HL-60/S4 treated with phorbol 12-myristate 13-acetate at 8.2 ng/mL for 4 days and 3 days (cell line): ENCODE data around the gene GABBR2.
"Not testable (repeated sequence)": the region's sequence is repeated elsewhere in the genome, so short reads cannot be mapped to it uniquely, and the experiment has no call there.

Experiments used
- in situ Hi-C: fragments of 300-500 bp; cut with MboI; formaldehyde crosslinking; loops from 2 replicates; pipeline ENCODE4 v1.15.0; 2022; ENCODE audit warnings: low sequenced_read_pairs

The GABBR2 gene

DNA sequence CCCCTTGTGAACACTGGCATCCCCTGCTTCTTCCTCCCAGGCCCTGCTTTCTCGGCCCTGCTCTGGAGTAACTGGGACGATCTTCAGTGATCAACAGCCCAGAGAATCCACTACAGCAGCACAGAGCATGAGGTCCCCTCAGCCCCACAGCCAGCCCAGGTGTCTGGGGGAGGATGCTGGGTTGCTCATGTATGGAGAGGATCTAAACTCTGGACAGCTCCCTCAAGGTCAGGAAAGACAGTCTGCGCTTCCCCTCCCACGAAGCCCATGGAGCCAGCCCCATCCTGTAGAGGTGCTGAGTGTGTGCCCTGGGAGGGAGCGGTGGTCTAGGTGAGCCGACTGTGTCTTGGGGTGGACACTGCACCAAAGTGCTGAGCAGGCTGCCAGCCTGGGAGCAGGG, 190.2 kb downstream of the GABBR2 start:
- in situ Hi-C loops: no loop called here

DNA sequence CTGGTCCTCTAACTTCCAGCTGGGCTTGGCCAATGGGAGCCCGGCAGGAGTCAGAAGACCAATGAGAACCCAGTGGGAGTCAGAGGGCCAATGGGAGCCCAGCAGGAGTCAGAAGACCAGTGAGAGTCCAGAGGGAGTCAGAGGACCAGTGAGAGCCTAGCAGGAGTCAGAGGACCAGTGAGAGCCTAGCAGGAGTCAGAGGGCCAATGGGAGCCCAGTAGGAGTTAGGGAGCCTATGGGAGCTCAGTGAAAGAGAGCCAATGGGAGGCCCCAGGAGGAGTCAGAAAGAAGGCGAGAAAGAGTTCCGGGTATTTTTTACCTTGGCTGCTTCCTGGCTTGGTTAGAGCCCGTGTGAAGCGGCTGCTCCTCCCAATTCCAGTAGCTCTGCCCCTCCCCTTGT, 191.0 kb downstream of the GABBR2 start:
- in situ Hi-C loops: no loop called here

DNA sequence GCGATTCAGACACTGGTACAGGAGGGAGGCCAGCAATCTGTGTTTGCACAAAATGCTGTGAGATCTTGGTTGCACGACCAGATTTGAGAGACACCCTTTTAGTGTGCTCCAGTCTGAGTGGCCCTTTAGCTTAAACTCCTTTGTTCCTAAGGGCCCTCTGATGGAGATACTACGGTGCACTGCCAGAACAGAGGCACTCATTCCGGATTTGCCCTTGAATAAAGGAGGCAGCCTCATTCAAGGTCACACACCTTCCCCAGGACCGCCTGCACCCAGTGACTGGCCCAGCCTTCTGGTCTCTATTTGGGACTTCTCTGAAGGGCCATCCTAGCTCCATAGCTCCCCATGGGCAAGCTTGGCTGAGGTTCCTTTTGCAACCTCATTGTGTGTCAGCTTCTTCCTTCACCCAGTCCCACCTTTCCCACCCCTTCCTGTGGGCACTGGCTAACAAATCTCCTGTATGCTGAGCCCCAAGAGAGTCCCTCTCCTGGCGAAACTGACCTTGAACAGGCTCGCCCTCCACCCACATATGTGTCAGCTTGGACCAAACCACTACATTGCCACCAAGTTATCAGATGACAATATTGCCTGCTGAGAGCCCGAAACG, 191.7 kb downstream of the GABBR2 start:
- in situ Hi-C loops: no loop called here

DNA sequence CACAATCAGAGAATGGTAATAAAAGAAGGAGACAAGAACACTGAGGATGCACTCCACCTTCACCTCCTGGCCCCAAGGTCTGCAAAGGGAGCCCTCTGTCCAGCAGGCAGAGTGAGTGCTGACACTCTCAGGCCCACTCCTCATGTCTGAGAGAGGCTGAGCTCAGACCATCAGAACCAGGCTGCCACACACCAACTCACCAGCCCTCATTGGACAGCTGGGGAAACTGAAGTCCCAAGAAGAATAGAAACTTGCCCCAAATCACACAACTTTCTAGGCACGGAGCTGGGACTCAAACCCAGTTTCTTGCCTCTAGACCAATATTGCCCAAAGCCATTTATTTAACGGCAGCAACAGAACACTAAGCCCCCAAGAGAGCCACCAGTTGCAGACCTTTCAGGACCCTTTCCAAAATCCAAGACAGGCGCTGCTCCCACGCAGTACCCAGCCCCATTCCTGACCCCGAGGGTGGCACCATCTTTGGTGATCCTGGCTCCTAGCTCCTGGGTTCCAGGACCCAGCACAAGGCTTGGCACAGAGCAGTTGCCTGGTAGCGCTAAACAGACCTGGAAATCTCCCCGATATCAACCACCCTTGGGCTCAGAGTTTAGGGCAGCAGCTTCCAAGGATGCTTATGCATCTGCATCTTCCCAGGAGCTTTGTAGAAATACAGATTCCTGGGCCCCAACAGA, 192.4 kb downstream of the GABBR2 start:
- in situ Hi-C loops: no loop called here

DNA sequence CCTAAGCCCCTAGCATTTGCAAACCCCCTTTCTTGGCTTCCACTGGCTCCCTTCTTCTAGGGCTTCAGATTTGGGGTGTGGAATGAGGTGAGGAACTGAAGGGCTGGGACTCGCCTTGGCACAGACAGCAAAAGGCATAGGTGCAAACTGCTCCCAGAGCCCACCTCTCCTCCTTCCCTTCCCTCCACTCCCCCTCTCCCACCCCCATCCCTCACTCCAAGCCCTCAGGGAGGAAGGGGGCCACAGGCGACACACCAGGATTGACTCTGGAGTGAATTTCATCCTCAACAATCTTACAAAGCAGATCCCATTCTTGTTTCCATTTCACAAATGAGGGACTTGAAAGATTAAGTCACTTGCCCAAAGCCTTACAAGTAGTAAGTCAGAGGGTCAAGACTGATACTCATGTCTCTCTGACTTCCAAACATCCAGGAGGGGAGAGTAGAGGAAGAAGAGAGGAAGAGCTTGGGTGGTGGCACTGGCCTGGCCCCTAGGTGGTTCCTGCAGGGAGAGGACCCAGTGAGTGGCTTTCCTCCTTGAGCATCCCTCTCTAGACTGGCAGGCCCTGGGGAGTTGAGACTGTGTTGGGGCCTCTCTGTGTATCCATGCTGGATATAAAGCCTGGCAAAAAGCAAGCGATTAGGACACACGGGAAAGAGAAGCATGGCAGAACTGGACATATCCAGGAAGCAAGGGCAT, 193.1 kb downstream of the GABBR2 start:
- in situ Hi-C loops: no loop called here

DNA sequence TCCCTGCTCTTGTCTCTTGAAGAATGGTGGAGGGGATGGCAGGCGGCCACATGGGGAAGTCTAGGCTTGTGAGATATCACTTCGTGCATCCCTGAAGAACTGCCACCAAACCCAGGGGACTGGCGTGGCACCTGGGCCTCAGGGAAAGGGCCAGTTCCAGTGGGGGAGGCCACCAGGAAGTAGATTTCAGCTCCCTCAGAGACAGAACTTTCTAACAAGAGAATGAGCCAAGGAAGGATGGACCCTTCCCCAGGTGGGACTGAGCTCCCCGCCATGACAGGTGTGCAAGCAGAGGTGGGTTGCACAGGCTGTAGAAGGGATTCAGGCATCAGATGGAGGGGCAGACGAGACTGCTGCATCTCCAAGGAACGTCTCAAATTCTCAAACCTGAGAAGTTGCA, 193.9 kb downstream of the GABBR2 start:
- in situ Hi-C loops: no loop called here

DNA sequence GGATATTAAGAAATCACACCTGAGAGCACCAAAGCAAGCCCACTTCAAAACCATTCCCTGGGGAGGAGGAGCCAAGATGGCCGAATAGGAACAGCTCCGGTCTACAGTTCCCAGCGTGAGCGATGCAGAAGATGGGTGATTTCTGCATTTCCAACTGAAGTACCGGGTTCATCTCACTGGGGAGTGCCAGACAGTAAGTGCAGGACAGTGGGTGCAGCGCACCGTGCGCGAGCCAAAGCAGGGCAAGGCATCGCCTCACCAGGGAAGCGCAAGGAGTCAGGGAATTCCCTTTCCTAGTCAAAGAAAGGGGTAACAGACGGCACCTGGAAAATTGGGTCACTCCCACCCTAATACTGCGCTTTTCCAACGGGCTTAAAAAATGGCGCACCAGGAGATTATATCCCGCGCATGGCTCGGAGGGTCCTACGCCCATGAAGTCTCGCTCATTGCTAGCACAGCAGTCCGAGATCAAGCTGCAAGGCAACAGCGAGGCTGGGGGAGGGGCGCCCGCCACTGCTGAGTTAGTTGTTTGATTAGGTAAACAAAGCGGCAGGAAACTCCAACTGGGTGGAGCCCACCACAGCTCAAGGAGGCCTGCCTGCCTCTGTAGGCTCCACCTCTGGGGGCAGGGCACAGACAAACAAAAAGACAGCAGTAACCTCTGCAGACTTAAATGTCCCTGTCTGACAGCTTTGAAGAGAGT, 200.4 kb downstream of the GABBR2 start:
- in situ Hi-C loops: not testable (repeated sequence)

DNA sequence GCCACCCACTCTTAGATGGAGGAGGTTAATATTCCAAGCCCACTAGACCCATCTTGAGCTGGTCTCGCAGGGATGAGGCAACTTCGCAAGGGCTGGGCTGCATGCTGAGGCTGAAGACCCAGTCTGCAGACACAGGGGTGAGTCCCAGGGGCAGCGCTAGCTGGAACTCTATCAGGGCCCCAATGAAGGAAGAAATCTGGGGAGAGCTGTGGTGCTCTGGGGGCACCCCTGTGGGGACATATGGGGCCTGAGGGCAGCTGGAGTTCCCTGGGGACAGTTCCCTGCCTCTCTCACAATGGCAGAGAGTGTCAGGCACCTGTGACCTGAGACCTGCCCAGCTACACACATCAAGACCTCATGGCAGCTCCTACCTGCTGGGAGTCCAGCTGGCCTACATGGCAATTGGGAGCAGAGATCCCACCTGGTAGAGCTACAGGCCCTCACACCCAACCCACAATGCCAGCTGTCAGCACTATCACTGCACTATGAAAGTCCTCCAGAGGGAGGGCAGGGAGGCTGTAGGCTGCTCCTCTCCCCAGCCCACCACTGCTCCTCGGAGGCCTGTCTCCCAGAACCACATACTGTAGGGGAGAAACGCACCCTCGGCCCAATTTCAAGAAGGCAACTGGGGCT, 202.2 kb downstream of the GABBR2 start:
- in situ Hi-C loops: no loop called here

DNA sequence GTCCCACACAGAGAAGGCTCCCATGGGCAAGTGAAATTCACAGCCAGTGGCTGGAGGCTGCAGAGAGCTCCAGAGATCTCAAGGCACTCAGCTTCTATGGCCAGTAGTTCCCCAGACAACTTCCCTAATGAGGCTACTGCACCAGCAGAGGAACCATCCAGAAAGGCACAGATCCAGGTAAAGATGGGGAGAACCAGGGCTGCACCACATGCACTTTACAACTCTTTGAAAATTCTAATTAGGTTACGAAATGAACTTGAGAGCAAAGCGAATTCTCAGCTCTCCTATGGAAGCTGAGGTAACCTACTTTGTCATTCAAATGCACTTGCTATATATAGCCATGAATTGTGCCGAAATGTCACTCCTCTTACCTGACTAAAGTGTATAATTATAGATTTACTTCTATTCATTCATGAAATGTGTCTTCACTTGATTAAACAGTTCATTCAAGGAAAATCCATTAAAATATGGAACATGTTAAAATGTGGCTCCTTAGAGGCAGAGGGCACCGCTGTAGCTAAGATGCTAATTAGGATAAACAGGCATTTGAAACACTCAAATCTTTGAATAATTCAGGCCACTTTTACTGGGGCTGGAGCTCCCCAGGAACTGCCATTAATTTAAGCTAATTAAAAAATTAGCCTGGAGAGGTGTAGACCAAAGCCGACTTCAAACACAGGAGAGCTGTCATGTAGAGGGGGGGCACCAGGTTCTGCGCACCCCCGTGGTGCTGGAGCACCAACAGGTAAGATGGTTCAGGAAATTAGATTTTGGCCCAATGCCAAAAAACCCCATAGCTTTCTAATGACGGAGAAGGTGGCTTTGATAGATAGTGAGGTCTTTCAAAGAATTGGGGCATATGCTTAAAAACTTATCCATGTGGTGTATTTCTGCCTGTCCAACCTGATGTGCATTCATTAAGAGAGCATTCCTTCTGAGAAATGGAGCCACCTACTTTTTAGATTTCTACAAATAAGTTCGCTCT, 204.1 kb downstream of the GABBR2 start:
- in situ Hi-C loops: no loop called here

DNA sequence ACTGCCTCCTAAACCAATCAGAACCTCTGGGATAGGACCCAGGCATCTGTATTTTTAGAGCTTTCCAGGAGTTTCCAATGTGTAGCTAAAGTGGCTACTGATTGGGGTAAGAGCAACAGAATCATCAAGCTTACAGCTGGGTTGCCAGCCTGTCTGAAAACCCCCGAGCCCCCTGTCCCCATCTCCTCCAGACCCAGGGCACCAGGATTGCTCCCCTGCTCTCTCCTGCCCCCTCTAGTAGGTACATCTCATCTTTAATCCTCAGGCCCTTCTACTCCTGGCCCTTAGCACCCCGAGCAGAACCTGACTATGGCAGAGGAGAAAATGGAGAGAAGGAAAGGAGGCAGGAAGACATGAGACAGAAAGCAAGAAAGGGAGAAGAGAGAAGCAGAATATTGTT, 204.9 kb downstream of the GABBR2 start:
- in situ Hi-C loops: no loop called here

DNA sequence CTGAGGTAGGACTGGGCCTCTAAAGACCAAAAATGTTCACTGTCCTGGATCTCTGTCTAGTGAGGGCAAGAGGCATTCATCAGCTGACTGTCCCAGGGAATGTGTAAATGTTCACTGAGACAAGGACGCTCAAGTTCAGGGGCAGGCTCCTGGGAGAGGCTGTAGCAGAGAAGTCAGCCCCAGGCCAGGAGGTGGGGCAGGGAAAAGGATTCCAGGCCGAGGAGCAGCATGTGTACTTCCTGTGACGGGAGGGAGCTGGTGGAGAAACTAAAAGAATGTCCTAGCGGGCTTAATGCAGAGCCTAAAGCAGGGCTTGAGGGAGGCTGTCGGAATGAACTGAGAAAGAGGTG, 205.8 kb downstream of the GABBR2 start:
- in situ Hi-C loops: no loop called here

DNA sequence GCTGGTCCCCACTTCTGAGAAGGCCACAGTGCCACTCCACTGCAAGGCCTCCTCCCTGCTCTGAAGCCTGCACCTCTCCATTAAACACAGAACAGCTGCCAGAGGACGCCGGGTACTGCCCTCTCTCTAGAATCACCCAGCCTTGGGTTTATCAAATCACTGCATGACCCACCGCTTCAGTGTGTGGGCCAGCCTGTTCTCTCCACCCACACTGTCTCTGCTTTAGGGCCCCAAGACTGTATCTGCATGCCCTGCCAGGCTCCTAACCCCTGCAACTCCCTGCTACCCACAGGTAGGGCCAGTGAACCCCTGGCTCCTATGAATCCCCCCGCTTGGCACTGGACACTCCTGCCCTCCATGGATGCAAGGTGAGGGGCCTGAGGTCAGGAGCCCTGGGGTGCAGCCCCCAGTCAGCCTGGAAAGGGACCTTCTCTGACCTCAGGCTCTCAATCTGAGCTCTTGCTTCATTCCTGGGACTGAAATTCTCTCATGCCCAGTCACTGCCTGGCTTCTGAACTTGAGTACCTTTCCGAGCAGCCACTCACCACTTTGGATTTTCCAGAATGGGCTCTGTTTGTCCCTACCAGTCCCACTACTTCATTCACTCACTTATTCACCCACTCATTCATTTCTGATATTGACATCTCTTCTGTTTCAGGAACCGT, 206.3 kb downstream of the GABBR2 start:
- in situ Hi-C loops: no loop called here

DNA sequence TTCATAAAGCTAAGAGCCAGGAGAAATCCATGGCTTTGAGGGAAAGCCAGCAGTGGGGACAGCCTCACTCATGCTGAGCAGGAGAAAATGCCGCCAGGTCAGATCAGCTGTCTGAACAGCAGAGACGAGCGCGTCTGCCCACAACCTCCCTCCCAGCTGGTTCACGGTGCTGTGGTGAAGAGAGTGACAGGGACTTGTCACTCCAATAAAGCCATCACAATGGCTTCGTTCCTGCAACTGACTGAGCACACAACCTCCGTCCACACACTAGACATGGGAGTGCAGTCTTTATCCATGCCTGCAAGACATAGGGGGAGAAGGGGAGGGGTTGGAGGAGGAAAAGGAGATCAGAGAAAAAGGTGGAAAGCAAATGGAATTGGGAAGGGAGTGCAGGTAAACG, 206.9 kb downstream of the GABBR2 start:
- in situ Hi-C loops: no loop called here

DNA sequence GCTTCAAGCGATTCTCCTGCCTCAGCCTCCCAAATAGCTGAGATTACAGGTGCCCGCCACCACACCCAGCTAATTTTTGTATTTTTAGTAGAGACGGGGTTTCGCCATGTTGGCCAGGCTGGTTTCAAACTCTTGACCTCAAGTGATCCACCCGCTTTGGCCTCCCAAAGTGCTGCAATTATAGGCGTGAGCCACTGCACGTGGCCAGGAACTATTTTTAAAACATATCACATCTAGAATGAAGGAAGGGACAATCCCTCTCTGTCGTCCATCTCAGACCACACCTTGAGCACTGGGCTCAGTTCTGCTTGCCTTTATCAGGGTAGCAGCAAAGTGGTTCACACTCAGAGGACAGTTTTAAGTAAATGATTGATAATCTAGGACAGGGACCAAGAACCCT, 207.5 kb downstream of the GABBR2 start:
- in situ Hi-C loops: not testable (repeated sequence)

DNA sequence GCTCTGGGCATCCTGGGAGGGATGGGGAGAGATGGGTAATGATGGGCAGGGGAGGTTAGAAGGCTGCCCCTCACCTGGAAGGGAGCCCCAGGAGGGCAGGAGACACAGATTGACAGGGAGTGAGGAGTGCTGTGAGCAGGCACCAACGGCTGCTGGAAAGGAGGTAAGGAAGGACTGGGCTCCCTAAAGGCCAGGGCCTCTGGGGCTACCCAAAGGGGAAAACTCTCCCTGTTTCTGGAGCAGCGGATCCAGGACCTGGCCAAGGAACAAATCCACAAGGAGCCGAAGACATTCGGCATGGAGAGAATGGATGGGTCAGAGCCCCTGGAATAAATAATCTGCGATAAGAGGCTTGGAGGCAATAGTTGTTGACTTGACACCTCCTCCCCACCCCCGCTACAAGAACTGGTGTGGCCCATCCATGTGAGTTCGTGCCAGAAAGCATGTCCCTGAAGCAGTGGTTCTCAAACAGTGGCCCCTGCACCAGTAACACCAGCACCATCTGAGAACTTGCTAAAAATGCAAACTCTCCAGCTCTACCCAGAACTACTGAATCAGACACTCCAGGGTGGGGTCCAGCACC, 208.3 kb downstream of the GABBR2 start:
- in situ Hi-C loops: no loop called here

DNA sequence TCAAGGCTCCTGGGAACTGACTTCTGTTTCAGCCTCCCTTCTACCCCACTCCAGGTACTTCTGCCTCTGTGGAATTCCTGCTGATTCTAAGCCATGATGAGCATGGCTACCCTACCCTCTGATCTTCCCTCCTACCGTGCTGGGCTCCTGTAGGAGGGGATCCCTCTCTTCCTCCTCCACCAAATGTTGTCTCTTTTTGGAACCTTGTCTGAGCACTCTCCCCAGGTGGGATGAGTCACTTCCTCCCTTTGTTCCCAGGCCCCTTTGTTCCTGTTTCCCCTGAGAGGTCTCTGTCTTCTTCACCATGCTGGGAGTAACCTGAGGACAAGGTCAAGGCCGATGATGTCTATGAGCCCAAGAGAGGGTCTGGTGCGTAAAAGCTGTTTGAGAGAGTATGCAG, 213.2 kb downstream of the GABBR2 start:
- in situ Hi-C loops: no loop called here

DNA sequence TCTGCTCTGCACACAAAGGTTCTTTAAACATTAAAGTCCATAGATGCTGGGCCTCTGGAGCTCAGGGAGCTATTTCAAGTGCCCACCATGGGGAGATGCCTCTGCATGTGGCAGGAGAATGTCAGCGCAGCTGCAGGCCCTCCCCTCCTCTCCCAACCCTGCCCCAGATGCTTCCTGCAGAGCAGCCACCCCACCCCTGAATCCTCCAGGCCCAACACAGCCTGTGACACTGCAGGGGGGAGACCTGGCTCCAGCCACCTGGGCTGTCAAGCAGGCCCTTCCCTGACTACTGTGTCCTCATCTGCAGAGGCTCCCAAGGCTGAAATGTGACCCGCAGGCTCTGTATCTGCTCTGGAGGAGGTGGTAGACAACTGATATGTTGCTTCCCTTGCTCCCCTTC, 213.9 kb downstream of the GABBR2 start:
- in situ Hi-C loops: no loop called here

DNA sequence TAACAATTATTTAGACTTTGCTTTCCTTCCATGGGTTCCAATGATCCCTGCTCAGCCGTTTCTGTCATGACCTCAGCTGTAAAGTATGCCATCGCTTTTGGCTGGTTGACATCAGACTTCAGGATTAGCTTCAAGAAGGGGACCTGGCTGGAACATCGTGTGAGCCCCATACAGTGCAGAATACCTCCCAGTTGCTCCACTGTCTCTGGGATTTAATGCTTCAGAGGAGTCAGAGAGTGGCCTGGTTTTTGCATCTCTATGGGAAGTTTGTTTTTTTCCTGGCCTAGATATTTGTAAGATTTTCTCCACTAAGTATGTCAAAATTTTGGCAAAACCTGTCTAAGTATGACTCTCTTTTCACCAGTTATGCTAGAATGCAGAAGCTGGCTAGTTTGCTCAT, 216.9 kb downstream of the GABBR2 start:
- in situ Hi-C loops: no loop called here

DNA sequence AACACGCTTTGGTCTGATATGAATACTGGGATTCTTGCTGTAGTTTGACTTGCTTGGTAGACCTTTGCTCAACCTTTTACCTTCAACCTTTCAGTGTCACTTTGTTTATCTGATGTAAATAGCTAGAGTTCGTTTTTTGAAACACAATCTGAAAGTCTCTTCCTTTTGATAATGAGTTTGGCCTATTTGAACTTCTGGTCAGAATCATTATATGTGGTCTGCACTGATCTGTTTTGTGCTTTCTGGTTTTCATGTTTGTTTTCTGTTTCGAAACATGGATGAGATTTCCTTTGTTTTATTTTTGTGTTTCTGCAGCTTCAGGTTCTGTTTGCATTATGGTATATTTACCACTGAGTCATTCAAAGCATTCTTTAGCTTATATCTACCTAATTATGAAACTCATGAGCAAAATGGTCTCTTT, 217.5 kb downstream of the GABBR2 start:
- in situ Hi-C loops: no loop called here
